Measurements from ENCODE around the gene TMEM132E.

The TMEM132E gene

DNA sequence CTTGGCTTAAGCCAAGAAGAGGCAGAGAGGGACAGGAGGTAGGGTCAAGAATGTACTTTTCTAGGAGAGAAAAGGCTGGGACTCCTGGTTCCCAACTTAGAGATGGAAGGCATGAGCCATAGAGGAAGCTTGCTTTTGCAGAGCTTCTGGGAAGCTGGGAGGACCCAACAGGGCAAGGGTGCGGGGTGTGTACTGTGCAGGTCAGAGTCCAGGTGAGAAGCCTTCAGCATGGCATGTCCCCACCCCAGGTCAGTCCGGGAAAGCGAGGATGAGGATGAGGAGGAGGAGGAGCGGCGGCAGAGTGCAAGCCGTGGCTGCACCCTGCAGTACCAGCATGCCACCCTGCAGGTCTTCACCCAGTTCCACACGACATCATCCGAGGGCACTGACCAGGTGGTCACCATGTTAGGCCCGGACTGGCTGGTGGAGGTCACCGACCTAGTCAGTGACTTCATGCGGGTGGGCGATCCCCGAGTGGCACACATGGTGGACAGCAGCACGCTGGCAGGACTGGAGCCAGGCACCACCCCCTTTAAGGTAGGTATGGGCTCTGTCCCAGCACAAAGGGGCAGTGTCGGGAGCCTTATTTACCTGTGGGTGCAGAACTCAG is 55.3 kb downstream of the TMEM132E start:
- no peak for DNase-seq (ENCODE audit: low read depth in 3 of 3)

GRCh38 chr17:34635876-34636275 is 56.5 kb downstream of the TMEM132E start:
- no peak for DNase-seq (ENCODE audit: low read depth in 3 of 3)

GRCh38 chr17:34637041-34637547 is 57.7 kb downstream of the TMEM132E start:
- peak in 1 of 3 experiments; percentile 3 for DNase-seq (ENCODE audit: low read depth in 3 of 3)

DNA sequence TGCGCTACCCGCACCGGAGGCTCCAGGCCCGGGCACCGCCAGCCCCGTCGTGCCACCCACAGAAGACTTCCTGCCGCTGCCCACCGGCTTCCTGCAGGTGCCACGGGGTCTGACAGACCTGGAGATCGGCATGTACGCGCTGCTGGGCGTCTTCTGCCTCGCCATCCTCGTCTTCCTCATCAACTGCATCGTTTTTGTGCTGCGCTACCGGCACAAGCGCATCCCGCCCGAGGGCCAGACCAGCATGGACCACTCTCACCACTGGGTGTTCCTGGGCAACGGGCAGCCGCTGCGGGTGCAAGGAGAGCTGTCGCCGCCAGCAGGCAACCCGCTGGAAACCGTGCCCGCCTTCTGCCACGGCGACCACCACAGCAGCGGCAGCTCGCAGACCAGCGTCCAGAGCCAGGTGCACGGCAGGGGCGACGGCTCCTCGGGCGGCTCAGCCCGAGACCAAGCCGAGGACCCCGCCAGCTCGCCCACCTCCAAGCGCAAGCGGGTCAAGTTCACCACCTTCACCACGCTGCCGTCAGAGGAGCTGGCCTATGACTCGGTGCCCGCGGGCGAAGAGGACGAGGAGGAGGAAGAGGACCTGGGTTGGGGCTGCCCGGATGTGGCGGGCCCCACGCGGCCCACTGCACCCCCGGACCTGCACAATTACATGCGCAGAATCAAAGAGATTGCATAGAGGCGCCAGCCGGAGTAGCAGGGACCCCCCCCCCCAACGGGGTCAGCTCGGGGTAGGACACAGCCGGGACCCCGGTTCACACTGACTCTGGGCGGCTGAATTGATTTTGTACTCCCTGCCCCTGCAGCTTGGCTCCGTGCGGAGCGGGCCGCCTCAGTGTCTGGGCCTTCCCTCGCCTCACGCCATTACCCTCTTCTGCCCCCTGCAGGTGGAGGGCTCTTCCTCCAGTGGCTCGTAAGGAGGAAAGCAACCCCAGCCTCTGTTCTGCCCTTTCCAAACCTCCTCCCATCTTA is 58.5 kb downstream of the TMEM132E start:
- DNase-seq (ENCODE audit: low read depth in 3 of 3) = peak; percentile 64 to 69 (median 65)

GRCh38 chr17:34638526-34639260 is 59.3 kb downstream of the TMEM132E start:
- no peak for DNase-seq (ENCODE audit: low read depth in 3 of 3)

DNA sequence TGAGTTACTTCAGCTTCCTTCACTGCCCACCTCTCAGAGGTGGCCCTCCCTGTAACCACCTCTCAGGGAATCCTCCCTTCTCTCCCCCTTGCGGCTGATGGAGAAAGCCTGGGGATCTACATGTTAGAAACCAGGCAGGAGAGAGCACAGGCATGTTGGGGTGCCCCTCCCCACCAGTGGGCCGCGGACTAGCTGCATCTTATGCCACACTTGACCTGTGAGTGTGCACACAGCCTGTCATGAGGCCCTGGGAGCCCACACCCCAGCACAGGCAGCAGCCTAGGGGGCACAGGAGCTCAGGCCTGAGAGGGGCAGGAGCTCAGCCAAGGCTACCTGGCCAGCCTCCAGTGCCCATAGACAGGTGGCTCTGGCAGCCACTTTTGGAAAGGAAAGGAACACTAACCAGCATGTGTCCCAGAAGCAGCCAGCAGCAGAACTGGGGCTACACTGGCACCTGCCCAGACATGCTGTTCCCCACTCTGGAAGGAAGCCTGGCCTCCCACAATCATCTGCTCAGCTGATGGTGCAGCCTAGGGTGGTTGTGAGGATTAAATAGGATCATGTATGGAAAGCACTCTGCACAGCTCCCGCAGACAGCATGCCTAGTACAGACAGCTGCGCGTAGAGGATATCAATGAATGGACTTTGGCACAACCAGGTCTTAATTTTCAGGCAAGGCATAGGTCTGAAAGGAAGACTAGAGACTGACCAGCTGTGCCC is 60.5 kb downstream of the TMEM132E start:
- no peak for DNase-seq (ENCODE audit: low read depth in 3 of 3)

DNA sequence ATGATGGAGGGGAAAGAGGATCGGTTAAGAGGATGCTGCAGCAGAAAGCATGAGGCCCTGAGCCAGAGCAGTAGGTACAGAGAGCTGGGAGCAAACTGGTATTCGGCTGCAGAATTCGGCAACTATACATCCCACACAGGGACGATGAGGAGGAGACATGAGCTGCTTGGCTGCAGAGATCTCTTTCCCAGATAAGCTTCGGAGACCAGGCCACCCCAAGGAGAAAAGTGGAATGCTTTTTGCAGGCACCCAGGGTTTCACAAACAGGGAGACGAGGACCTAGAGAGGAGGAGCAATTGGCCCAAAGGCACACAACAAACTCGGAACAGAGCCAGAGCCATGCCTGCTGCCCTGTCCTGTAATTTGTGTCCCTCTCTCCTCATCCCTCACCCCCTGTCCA is 62.0 kb downstream of the TMEM132E start:
- DNase-seq (ENCODE audit: low read depth in 3 of 3) = no peak

- DNase-seq (ENCODE audit: low read depth in 3 of 3) = no peak
These were observed 65.7 kb downstream of the TMEM132E start for GRCh38 chr17:34644941-34645550.

DNA sequence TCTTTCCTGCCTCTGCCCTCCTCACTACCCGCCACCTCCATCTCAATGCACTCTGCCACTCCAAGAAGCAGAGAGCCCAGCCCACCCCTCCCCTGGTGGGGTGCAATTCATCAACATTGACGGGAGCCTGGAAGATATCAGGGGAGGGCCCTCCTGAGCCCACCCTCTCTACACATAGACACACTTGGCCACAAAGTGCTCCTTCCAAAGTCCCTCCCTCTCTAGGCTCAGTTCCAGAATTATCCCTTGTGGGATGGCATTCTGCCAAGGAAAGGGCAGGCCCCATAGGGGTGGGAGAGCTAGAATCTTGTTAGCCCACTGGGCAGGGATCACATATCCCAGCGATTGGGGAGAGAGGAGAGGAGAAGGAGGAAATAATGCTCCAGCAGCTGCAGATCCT is 66.2 kb downstream of the TMEM132E start:
- DNase-seq (ENCODE audit: low read depth in 3 of 3) = no peak

- DNase-seq (ENCODE audit: low read depth in 3 of 3) = no peak
These were observed 68.1 kb downstream of the TMEM132E start for GRCh38 chr17:34647511-34647910.

- DNase-seq (ENCODE audit: low read depth in 3 of 3) = no peak
These were observed 70.8 kb downstream of the TMEM132E start for GRCh38 chr17:34650051-34650750.

DNA sequence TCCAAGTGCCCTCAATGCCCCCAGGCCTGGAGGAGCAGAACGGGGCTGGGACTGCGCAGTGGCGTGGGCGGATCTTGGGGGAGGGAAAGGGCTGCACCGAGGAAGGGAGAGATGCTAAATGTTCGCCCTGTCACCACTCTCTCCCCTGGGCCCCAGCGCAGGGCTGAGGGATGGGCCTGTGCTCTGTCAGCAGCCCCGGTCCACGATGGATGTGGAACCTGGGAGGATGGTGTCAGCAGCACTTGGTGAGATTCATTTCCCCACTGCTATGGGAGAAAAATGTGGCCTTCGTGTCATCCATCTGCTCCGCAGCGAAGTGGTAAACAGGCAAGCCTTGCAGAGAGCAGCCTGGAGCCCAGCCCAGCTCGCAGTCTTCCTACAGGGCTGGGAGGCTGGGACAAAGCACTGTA is 72.0 kb downstream of the TMEM132E start:
- no peak for DNase-seq (ENCODE audit: low read depth in 3 of 3)

DNA sequence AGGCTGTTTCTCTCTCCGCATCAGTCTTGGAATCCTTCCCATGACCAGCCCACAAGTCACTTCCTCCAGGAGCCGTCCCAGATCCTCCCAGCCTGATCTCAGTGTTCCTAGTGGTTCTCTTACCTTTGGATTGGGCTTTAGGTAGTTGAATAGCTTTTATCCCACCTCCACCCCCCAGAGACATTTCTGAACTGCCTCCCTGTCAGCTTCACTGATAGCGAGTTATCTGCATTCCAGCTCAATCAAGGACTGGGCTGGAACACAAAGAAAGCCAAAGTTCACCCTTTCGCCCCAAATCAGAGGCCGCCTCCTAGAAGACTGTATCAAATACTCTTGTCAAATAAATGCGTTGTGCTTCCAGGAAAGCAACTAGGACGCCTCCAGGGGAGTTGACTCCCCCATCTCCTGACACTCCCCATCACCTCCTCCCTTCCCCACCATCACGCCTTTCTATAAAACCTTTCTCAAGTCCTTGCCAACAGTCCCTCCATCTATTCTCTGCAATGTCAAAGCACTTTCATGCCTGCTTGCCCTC is 72.7 kb downstream of the TMEM132E start:
- DNase-seq (ENCODE audit: low read depth in 3 of 3) = no peak

- DNase-seq (ENCODE audit: low read depth in 3 of 3) = no peak
These were observed 74.1 kb downstream of the TMEM132E start for GRCh38 chr17:34653511-34653910.

GRCh38 chr17:34654276-34654880 is 75.0 kb downstream of the TMEM132E start:
- no peak for DNase-seq (ENCODE audit: low read depth in 3 of 3)

- no peak for DNase-seq (ENCODE audit: low read depth in 3 of 3)
These were observed 75.5 kb downstream of the TMEM132E start for GRCh38 chr17:34654881-34655276.

DNA sequence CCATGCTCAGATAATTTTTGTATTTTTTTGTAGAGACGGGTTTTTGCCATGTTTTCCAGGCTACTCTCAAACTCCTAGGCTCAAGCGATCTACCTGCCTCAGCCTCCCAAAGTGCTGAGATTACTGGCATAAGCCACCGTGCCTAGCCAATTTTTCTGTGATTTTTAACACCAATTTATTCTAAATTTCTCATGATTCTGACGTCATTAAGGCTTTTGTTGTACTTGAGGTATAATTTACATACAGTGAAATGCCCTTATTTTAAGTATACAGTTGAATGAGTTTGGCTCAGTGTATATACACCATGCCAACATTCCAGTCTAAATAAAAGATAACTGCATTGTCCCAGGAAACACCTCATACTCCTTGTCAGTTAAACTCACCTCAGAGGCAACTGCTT is 77.4 kb downstream of the TMEM132E start:
- no peak for DNase-seq (ENCODE audit: low read depth in 3 of 3)

DNA sequence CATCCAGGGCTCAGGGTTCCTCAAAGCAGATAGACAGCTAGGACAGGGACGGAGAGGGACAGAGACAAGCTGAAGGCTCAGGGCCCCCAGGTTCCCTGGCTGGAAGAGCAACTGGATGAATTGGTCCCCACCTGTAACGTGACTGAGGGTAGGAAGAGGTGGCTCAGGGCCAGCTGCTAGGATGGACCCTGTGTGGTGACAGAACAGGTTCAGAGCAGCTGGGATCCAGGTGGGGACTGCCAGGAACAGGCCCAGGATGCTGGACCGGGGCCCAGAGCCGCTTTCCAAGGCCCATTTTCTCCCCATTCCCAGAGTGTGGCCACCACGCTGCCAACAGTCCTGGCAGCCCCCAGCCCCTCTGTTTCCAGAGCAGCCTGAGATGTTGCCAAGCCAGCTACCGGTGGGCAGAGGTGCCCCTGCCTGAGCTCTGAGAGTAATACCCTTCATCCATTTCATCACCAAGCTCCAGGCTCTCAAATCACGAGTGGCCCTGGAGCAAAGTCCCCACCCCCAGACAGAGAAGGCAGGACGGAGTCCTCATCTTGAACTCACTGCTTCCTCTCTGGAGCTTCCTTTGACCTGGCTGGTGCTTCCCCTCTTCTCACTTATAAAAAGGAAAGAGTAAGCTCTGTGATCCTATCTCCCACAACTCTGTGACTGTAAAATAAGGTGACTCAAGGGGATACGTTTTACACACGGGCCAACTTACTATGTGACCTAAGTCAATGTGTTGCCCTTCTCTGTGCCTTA is 79.6 kb downstream of the TMEM132E start:
- no peak for DNase-seq (ENCODE audit: low read depth in 3 of 3)

GRCh38 chr17:34663714-34664113 is 84.3 kb downstream of the TMEM132E start:
- DNase-seq (ENCODE audit: low read depth in 3 of 3) = no peak

All from stimulated activated CD4-positive, alpha-beta T cell treated with anti-CD3 and anti-CD28 coated beads, TNF-alpha, amount 100 ng/mL, for 4 hours (primary cell).